Peyer's patch (tissue), 4 donors: ENCODE data around the gene TIAM2.

Experiments
- CTCF ChIP-seq, 6 experiments: fragments of 450-650 bp in 4 of 6; fragments of 200-600 bp in 2 of 6; sonication (generic) in 1 of 6; IDR thresholded peaks; one replicate each; pipeline ENCODE4 v1.5.1; 2017 to 2019; ENCODE audit warnings: antibody characterized with exemption in 6 of 6, mild to moderate bottlenecking in 3 of 6, moderate library complexity in 1 of 6
- POLR2A ChIP-seq, 2 donors: fragments of 450-650 bp; IDR thresholded peaks; one replicate each; pipeline ENCODE4 v1.5.1; 2017; ENCODE audit warnings: antibody characterized with exemption in 2 of 2, mild to moderate bottlenecking in 2 of 2, moderate library complexity in 2 of 2

GRCh38 chr6:155001482-155001881, 6.4 kb downstream of the TIAM2 start:
- no peak for TF ChIP-seq CTCF (IDR thresholded peaks at IDR 0.05)
- no peak for TF ChIP-seq POLR2A (IDR thresholded peaks at IDR 0.05)
